Testis (tissue), 3 donors: ENCODE data around the gene MAPRE3. TPM values are rescaled to one million over a fixed set of nuclear protein-coding genes. Genes with fewer than 3 reads are reported as not detected.

Source experiments
- DNase-seq: peaks from one replicate; pipeline ENCODE4 v3.0.0-alpha.2; 2019
- H3K27ac ChIP-seq, 2 donors: fragments of 200-600 bp; sonication (generic); one replicate each; pipeline ENCODE4 v1.5.1; 2019
- H3K27me3 ChIP-seq: fragments of 200-600 bp; sonication (generic); one replicate; pipeline ENCODE4 v1.5.1; 2019
- H3K36me3 ChIP-seq: fragments of 200-600 bp; sonication (generic); one replicate; pipeline ENCODE4 v1.5.1; 2017; ENCODE audit warnings: low read depth; ENCODE audit errors: missing control alignments
- H3K4me1 ChIP-seq: fragments of 200-600 bp; sonication (generic); one replicate; pipeline ENCODE4 v1.5.1; 2019
- H3K4me3 ChIP-seq, 2 donors: fragments of 200-600 bp; sonication (generic); one replicate each; pipeline ENCODE4 v1.5.1; 2017 to 2019
- H3K9me3 ChIP-seq: fragments of 200-600 bp; sonication (generic); one replicate; pipeline ENCODE4 v1.5.1; 2017
- CTCF ChIP-seq, 3 experiments: fragments of 450-650 bp in 2 of 3; fragments of 200-600 bp in 1 of 3; sonication (generic) in 1 of 3; IDR thresholded peaks; one replicate each; pipeline ENCODE4 v1.5.1; 2016 to 2019; ENCODE audit warnings: antibody characterized with exemption in 3 of 3, mild to moderate bottlenecking in 2 of 3, moderate library complexity in 1 of 3
- POLR2A ChIP-seq: fragments of 450-650 bp; IDR thresholded peaks from one replicate; pipeline ENCODE4 v1.6.1; 2017; ENCODE audit warnings: antibody characterized with exemption, mild to moderate bottlenecking, moderate library complexity
- WGBS, 2 donors: methylation state at CpG; one replicate each; pipeline ENCODE4 v1.1.5; 2018; 5-methylcytosine and 5-hydroxymethylcytosine counted together
- intact Hi-C: fragments of 100-400 bp; cut with DNase I; formaldehyde crosslinking; loops from one replicate; pipeline ENCODE4 v1.15.1; 2023; ENCODE audit warnings: low total_unique reads
- polyA plus RNA-seq: library from polyadenylated mRNA; stranded (reverse); fragments of 350-450 nt; fragmentation: Illumina TruSeq; extraction: RNeasy Lipid Tissue Mini Kit (QIAGEN cat#74804); gene quantifications from one replicate; pipeline ENCODE4 v1.2.3, GENCODE V29; 2014; ENCODE audit warnings: low read depth, low replicate concordance; ENCODE audit not compliant: insufficient read depth
- total RNA-seq, 2 donors: library from RNA; depleted of rRNA; stranded (reverse); fragments of >200 nt; gene quantifications; one replicate each; pipeline ENCODE4 v1.2.3, GENCODE V29; 2016

MAPRE3 gene
- total and polyA plus RNA-seq, 3 donors from 2014 or later: 31.4 to 112 (median 49.8) TPM

- WGBS, 2 donors: 80 to 81% methylated on average over 3 of the region's 3 CpGs
Observed at GRCh38 chr2:26968001-26968400, 2.4 kb upstream of the MAPRE3 start.

GRCh38 chr2:26969077-26969844 lies 1.2 kb upstream of the MAPRE3 start:
- Histone ChIP-seq H3K36me3 (no peaks in the 10 kb centered on the region), H3K27ac (no peak overlapping the region), H3K4me1 (no peaks in the 10 kb centered on the region), H3K27me3 (no peaks in the 10 kb centered on the region), H3K4me3 (no peak overlapping the region), H3K9me3 (no peaks in the 10 kb centered on the region)
- intact Hi-C loops: no loop called here
- no peak for DNase-seq
- TF ChIP-seq POLR2A (no peak), CTCF (IDR thresholded peaks at IDR 0.05) (no peak)
- WGBS, 2 donors: 65 to 71% methylated on average over 10 of the region's 10 CpGs

More at GRCh38 chr2:26968001-26968400, 2.4 kb upstream of the MAPRE3 start:
- H3K36me3 ChIP-seq: no peaks in the 10 kb centered on the region
- TF ChIP-seq POLR2A (no peak), CTCF (IDR thresholded peaks at IDR 0.05) (no peak)
- no peaks in the 10 kb centered on the region for H3K27me3 ChIP-seq
- H3K4me3 ChIP-seq: no peak overlapping the region
- no peak for DNase-seq
- no peaks in the 10 kb centered on the region for H3K4me1 ChIP-seq
- no peaks in the 10 kb centered on the region for H3K9me3 ChIP-seq
- no peak overlapping the region for H3K27ac ChIP-seq
- intact Hi-C loops: no loop called here

GRCh38 chr2:26970928-26971627 lies 641 bp downstream of the MAPRE3 start:
- Histone ChIP-seq H3K36me3 (no peaks in the 10 kb centered on the region), H3K27me3 (no peaks in the 10 kb centered on the region), H3K9me3 (no peaks in the 10 kb centered on the region), H3K27ac (peak overlapping the region; percentile 40 to 73), H3K4me3 (peak overlapping the region; percentile 78 to 86), H3K4me1 (no peaks in the 10 kb centered on the region)
- intact Hi-C loops: no loop called here
- WGBS, 2 donors: 2 to 3% methylated on average over 29 of the region's 34 CpGs
- TF ChIP-seq CTCF (IDR thresholded peaks at IDR 0.05): no peak
- TF ChIP-seq POLR2A: no peak
- DNase-seq: peak; percentile 22

- Histone ChIP-seq H3K4me3 (no peak overlapping the region), H3K27me3 (no peaks in the 10 kb centered on the region), H3K36me3 (no peaks in the 10 kb centered on the region), H3K9me3 (no peaks in the 10 kb centered on the region), H3K4me1 (no peaks in the 10 kb centered on the region), H3K27ac (no peak overlapping the region)
- intact Hi-C loops: no loop called here
- WGBS, 2 donors: 43 to 46% methylated on average over 9 of the region's 9 CpGs
- DNase-seq: no peak
- TF ChIP-seq CTCF (IDR thresholded peaks at IDR 0.05): no peak
- TF ChIP-seq POLR2A: no peak
Observed at GRCh38 chr2:26971911-26972786, 1.7 kb downstream of the MAPRE3 start.
